Osteoblast (primary cell): ENCODE results near the gene ACTR3C. TPM values are rescaled to one million over a fixed set of nuclear protein-coding genes. Genes with fewer than 3 reads are reported as not detected.
A peak's percentile ranks its signal among the peaks of the same experiment; 100 is the strongest.
"Not testable (repeated sequence)": the region's sequence is repeated elsewhere in the genome, so short reads cannot be mapped to it uniquely, and the experiment has no call there.

Experiments used
- DNase-seq: peaks from one replicate; pipeline ENCODE4 v3.0.0; 2011; ENCODE audit warnings: low spot score, mixed read lengths; ENCODE audit not compliant: insufficient read length; ENCODE audit errors: missing footprints
- H2AFZ ChIP-seq: 2 replicates; pipeline ENCODE4 v1.6.0; 2011; ENCODE audit warnings: mild to moderate bottlenecking, low read length
- H3K27ac ChIP-seq: 2 replicates; pipeline ENCODE4 v1.5.1; 2011; ENCODE audit warnings: mild to moderate bottlenecking, low read depth, low read length, moderate library complexity
- H3K27me3 ChIP-seq: 2 replicates; pipeline ENCODE4 v1.6.0; 2012; ENCODE audit warnings: mild to moderate bottlenecking, control low read depth, inconsistent platforms, low read length, moderate library complexity; ENCODE audit not compliant: insufficient read depth
- H3K36me3 ChIP-seq: 2 replicates; pipeline ENCODE4 v1.5.1; 2011; ENCODE audit warnings: mild to moderate bottlenecking, low read length, control low read depth, moderate library complexity; ENCODE audit not compliant: insufficient read depth
- H3K4me1 ChIP-seq: 2 replicates; pipeline ENCODE4 v1.5.1; 2011; ENCODE audit warnings: mild to moderate bottlenecking, low read length, control low read depth, moderate library complexity; ENCODE audit not compliant: insufficient read depth
- H3K4me2 ChIP-seq: 2 replicates; pipeline ENCODE4 v1.6.0; 2011; ENCODE audit warnings: mild to moderate bottlenecking, low read length; ENCODE audit not compliant: insufficient read depth
- H3K4me3 ChIP-seq: fragments of 200-600 bp; sonication (generic); 3 replicates; pipeline ENCODE4 v1.5.1; 2012; ENCODE audit warnings: mild to moderate bottlenecking, low read length, inconsistent platforms; ENCODE audit not compliant: insufficient read depth
- H3K79me2 ChIP-seq: 2 replicates; pipeline ENCODE4 v1.6.0; 2012; ENCODE audit warnings: mild to moderate bottlenecking, low read length, control low read depth, inconsistent platforms; ENCODE audit not compliant: insufficient read depth
- H3K9me3 ChIP-seq: 2 replicates; pipeline ENCODE4 v1.5.1; 2011; ENCODE audit warnings: low read depth, low read length, control low read depth
- H4K20me1 ChIP-seq: 2 replicates; pipeline ENCODE4 v1.6.0; 2012; ENCODE audit warnings: mild to moderate bottlenecking, low read length, control low read depth; ENCODE audit not compliant: insufficient read depth
- total RNA-seq: library from RNA; depleted of rRNA; stranded (reverse); fragments of >200 nt; gene quantifications from 2 replicates; pipeline ENCODE4 v1.2.3, GENCODE V29; 2012
- TF ChIP-seq, protein P1 (sequence below): IDR thresholded peaks from 2 replicates; pipeline ENCODE4 v1.5.1; 2011; ENCODE audit warnings: mild to moderate bottlenecking, low read depth, low read length, moderate library complexity; ENCODE audit errors: extremely low read depth

The ACTR3C gene
- total RNA-seq, 1 donor = 1.8 TPM

DNA sequence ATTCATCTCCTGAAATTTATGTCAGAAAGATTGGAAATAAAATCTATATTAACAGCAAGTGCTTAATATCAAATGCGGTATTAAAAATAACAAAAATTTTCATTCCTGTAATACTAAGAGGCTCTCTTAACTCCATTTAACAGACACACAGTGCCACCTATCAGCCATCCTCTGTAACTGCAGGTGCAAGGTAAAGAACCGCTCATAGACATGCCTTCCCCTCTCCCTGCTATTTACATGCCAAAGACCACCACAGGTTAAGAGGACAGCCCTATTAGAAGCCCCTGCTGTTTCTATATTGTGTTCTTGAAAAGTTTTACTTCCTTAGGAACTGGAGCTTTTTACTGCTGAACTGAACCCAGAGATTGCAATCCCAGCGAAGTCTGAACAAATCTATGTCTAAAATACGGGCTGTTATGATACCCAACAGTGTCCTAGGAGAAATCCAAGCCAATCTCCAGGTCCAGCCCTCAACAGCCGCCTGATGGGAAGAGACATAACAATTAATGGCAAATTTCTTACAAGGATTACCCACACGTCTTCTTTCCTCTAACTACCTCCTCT is 47.1 kb downstream of the ACTR3C start:
- DNase-seq = peak; percentile 83
- not testable (repeated sequence) for H3K9me3 ChIP-seq, H3K27ac ChIP-seq, H3K4me1 ChIP-seq, H4K20me1 ChIP-seq, H3K79me2 ChIP-seq, H2AFZ ChIP-seq, H3K4me3 ChIP-seq, H3K27me3 ChIP-seq, H3K4me2 ChIP-seq, H3K36me3 ChIP-seq
- TF ChIP-seq, protein P1, sequence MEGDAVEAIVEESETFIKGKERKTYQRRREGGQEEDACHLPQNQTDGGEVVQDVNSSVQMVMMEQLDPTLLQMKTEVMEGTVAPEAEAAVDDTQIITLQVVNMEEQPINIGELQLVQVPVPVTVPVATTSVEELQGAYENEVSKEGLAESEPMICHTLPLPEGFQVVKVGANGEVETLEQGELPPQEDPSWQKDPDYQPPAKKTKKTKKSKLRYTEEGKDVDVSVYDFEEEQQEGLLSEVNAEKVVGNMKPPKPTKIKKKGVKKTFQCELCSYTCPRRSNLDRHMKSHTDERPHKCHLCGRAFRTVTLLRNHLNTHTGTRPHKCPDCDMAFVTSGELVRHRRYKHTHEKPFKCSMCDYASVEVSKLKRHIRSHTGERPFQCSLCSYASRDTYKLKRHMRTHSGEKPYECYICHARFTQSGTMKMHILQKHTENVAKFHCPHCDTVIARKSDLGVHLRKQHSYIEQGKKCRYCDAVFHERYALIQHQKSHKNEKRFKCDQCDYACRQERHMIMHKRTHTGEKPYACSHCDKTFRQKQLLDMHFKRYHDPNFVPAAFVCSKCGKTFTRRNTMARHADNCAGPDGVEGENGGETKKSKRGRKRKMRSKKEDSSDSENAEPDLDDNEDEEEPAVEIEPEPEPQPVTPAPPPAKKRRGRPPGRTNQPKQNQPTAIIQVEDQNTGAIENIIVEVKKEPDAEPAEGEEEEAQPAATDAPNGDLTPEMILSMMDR = peak; percentile 50

DNA sequence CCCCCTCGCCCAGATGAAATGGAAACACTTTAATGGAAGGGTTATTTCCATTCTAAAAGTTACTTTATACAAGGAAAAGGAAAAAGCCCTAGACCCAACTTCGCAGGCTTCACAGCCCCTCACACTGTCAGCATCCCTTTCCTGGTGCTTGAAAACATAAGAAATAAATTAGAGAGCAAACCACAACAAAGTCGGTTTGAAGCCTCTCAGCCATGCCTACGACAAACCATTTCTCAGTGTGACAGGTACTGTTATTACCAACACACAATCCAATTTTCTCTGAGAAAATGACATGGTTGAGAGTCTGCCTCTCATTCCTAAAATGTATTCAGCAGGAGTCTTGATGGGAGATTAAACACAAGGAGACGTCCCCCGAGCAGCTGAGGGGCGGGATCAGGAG is 51.4 kb downstream of the ACTR3C start:
- H3K27me3 ChIP-seq, H3K4me1 ChIP-seq, H3K79me2 ChIP-seq, H3K4me3 ChIP-seq, H2AFZ ChIP-seq, DNase-seq, H3K36me3 ChIP-seq, H3K9me3 ChIP-seq, H3K4me2 ChIP-seq, H4K20me1 ChIP-seq, H3K27ac ChIP-seq: not testable (repeated sequence)

DNA sequence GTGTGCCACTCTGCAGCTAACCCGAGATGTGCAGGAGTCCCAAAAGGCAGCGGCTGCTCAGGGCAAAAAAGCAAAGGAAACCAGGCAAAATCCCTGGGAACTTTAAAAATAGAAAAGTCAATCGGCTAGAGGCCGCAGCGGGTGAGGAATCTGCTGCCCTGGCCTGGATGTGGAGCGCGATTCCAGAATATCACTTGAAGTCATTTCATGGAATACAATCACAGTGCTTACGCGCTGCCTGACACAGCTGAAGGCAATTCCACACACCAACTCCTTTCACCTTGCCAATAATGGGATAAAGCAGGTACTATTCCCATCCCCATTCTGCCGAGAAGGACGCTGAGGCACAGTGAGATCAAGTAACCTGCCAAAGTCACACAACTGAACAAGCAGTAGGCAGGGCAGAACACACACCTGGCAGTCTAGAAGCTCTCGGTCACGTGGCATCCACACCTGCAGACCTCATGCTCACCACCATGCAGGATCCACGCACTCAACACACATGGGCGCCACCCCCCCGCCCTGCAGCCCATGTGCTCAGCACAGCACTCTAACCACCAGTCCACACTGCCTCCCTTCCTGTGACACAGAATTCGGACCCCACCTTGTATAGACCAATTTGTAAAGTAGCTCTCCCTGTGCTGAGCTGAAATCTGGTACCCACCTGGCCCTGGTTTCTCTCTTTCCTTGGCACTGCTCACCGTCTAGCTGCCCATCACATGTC is 53.1 kb downstream of the ACTR3C start:
- H3K36me3 ChIP-seq, H4K20me1 ChIP-seq, H3K4me3 ChIP-seq, H2AFZ ChIP-seq, H3K4me1 ChIP-seq, H3K9me3 ChIP-seq, H3K79me2 ChIP-seq, H3K4me2 ChIP-seq, H3K27me3 ChIP-seq, DNase-seq, H3K27ac ChIP-seq: not testable (repeated sequence)

DNA sequence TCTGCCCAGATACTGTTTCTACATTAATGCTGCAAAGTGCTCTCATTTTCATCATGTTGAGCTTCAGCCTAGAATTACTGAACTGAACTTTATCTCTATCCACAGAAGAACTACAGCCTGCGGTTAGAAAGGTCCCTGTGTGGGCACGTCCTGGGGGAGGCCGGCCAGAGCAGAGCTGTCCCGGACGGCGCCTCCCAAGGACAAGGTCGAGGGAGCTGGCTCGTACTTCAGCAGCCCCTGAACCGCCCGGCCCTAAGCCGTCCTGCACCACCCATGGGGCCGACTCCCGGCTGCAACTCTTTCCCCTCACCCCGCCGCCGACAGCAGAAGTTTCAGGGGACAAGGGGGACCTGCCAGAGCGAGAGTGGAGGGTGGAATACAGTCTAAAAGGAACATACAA is 54.5 kb downstream of the ACTR3C start:
- not testable (repeated sequence) for H3K4me1 ChIP-seq, H3K27me3 ChIP-seq, H3K79me2 ChIP-seq, DNase-seq, H2AFZ ChIP-seq, H3K27ac ChIP-seq, H4K20me1 ChIP-seq, H3K9me3 ChIP-seq, H3K36me3 ChIP-seq, H3K4me3 ChIP-seq, H3K4me2 ChIP-seq

DNA sequence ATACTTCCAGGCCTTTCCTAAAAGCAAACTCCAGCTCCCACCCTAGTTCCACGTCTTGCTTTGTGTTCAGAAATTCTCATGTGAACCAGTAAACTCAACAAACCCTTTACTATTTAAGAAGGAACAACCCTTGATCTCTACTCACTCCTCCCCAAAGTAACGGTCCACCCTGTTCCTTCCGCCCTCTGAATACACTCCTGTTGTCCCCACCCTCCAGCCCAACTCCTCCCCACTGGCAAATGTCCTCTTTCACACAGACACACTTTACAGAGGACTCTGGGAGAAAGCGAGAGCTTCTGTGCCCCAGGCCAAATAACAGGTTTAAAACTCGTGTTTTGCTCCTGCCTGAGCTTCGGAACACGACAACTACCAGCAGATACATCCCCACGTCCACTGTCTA is 55.1 kb downstream of the ACTR3C start:
- not testable (repeated sequence) for H3K4me3 ChIP-seq, H2AFZ ChIP-seq, H3K27me3 ChIP-seq, H3K4me1 ChIP-seq, H3K79me2 ChIP-seq, H3K9me3 ChIP-seq, DNase-seq, H4K20me1 ChIP-seq, H3K36me3 ChIP-seq, H3K27ac ChIP-seq, H3K4me2 ChIP-seq

DNA sequence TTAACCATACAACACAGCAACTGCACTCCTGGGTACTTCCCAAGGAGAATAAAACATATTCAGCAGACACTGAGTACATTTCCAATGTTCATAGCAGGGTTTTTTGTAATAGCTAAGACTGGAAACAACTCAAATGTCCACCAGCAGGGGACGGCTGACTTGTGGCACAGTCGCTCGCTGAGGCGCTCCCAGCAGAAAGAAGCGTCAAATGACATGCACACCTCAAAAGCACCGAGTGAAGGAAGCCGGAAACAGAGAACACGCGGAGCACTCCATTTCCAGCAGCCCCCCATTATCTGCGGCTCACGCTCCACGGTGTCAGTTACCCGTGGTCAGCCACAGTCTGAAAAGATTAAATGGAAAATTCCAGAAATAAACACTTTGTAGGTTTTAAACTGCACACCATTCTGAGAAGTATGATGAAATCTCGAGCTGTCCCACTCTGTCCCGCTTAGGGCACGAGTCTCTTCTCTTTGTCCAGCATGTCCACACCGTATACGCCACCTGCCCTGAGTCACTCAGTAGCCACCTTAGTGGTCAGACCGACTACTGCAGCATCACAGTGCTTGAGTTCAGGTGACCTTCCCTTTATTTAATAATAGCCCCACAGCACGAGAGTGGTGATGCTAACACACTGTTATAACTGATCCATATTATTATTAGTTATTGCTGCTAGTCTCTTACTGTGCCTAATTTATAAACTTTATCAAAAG is 56.2 kb downstream of the ACTR3C start:
- H3K36me3 ChIP-seq, DNase-seq, H3K4me2 ChIP-seq, H3K27me3 ChIP-seq, H3K27ac ChIP-seq, H3K4me1 ChIP-seq, H3K79me2 ChIP-seq, H3K9me3 ChIP-seq, H4K20me1 ChIP-seq, H3K4me3 ChIP-seq, H2AFZ ChIP-seq: not testable (repeated sequence)

DNA sequence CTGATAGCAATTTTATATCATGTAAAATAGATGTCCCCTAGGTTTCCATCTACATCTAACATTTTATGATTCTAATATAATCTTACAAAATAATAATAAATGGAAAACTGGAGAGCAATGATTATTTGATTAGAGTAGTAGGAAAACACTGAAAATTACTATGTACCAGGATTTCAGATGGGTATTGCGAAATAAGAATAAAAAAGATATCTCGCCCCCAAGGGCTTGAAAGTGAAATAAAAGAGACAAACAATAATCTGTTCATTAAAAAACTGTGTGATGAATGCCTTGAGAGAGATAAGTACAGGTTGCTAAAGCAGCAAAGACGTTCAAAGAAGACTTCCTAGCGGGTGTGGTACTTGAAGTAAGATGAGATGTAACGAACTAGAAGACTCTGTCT is 60.7 kb downstream of the ACTR3C start:
- H3K27me3 ChIP-seq, H2AFZ ChIP-seq, H3K4me1 ChIP-seq, H3K4me3 ChIP-seq, H3K9me3 ChIP-seq, H4K20me1 ChIP-seq, H3K36me3 ChIP-seq, H3K4me2 ChIP-seq, H3K79me2 ChIP-seq, DNase-seq, H3K27ac ChIP-seq: not testable (repeated sequence)

DNA sequence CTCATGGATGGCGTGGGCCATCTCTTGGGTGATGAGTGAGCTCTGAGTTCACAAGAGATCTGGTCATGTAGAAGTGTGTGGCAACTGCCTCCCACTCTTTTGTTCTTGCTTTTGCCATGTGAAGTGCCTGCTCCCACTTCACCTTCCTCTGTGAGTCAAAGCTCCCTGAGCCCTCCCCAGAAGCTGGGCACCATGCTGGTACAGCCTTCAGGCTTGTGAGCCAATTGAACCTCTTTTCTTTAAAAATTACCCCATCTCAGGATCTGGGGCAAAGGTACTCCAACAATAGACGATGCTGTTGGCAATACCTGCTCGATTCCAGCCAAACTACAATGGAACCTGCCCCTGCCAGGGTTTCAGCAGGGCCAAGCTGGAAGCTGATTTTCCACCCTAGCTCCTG is 75.6 kb downstream of the ACTR3C start:
- not testable (repeated sequence) for H3K9me3 ChIP-seq, H3K27ac ChIP-seq, H3K36me3 ChIP-seq, H3K4me2 ChIP-seq, H3K4me1 ChIP-seq, H3K4me3 ChIP-seq, H3K27me3 ChIP-seq, H4K20me1 ChIP-seq, H3K79me2 ChIP-seq, DNase-seq, H2AFZ ChIP-seq
